Myocyte (in vitro differentiated cells): ENCODE data around the gene BTN2A1. TPM values are rescaled to one million over a fixed set of nuclear protein-coding genes. Genes with fewer than 3 reads are reported as not detected.
A peak's percentile ranks its signal among the peaks of the same experiment; 100 is the strongest.

Experiments used
- DNase-seq: peaks from one replicate; pipeline ENCODE4 v3.0.0-alpha.2; 2012; ENCODE audit warnings: low read depth
- total RNA-seq: library from RNA; depleted of rRNA; stranded (reverse); fragments of >200 nt; gene quantifications from 2 replicates; pipeline ENCODE4 v1.2.3, GENCODE V29; 2014

The BTN2A1 gene
- total RNA-seq, 1 donor from 2014 or later, result 21.5 TPM

- DNase-seq, result no peak
Measured at GRCh38 chr6:26465776-26466175, 8.0 kb downstream of the BTN2A1 start.

- DNase-seq, result no peak
Measured at GRCh38 chr6:26468829-26469228, 11.1 kb downstream of the BTN2A1 start.

DNA sequence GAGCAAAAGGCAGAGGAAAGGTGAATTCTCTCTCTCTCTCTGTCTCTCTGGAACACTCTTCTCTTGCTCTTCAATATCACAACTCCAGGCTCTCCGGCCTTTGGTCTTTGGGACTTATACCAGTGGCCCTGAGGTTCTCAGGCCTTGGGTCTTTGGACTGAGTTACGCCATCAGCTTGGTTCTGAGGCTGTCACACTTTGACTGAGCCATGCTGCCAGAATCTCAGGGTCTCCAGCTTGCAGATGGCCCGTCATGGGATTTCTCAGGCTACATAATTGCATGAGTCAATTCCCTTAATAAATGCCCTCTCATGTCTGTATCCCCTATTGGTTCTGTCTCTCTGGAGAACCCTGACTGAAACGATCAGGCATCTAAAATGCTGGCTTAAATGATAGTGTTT lies 12.9 kb downstream of the BTN2A1 start:
- no peak for DNase-seq

DNA sequence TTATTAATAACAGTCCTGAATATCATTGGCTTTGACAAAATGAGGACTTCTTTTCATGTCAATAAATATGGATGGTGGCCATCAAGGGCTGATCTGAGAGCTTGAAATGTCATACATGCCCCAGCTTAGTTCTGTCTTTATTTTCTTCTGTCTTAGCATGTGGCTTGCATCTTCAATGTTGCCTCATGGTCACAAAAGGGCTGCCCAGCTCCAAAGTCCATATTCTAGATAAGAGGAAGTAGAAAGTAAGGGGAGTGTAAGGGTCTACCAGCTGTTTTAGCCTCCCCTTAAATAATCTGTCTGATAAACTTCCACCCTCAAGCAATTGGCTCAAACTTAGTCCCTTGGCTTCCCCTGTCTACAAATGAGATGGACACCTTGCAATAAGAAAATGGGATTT lies 14.2 kb downstream of the BTN2A1 start:
- DNase-seq, result no peak

DNA sequence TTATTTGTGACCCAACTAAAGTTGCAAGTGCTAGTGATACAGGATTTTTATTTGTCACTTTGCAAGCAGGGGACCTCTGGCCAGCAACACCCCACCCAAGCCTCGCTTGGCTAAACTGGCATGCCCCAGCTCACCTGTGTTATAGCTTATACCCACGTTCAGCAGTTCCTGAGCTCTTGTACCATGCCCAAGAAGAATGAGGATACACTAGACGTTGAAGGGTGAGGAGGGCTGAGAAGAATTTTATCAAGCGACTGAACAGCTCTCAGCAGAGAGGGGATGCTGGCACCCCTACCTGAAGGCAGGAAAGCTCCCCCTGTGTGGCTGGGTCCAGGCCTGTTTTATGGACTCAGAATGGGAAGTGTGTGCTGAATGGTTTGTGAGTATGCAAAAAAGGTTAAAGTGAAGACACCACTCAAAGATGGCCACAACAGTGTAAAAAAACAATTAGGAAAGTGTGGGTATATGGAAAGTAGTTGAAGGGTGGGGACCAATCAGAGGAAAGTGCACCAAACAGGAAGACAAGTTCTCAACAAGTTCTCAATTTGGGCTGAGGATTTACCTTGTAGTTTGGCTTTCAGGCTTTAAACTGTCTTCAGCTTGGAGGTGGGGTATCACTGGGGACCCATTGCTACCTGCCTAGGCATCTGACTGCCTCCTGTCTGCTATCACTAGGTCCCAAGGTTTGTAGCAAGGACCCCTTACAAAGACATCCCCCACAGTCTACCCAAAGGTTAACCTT lies 15.0 kb downstream of the BTN2A1 start:
- DNase-seq, result no peak

- no peak for DNase-seq
Measured at GRCh38 chr6:26473429-26473757, 15.6 kb downstream of the BTN2A1 start.

- peak; percentile 96 for DNase-seq
Measured at GRCh38 chr6:26473758-26474438, 16.1 kb downstream of the BTN2A1 start.

DNA sequence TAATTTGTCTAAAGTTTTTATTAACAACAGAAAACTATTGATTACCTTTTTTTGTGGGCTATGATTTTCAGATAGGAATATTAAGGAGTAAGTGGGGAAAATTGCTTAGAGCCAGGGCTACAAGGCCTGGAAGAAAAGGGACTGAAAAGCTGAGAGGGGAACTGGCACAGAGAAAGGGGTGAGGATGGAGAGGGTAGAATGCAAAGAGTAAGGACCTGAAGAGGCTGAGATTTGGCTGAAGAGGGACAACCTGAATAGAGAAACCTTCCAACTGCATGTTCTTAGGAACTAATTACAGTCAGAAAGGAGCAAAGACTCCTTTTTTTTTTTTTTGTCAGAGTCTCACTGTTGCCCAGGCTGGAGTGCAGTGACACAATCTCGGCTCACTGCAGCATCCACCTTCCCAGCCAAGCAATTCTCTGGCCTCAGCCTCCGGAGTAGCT lies 16.7 kb downstream of the BTN2A1 start:
- DNase-seq, result no peak

- no peak for DNase-seq
Measured at GRCh38 chr6:26475823-26476729, 18.3 kb downstream of the BTN2A1 start.

- no peak for DNase-seq
Measured at GRCh38 chr6:26476896-26477295, 19.1 kb downstream of the BTN2A1 start.

DNA sequence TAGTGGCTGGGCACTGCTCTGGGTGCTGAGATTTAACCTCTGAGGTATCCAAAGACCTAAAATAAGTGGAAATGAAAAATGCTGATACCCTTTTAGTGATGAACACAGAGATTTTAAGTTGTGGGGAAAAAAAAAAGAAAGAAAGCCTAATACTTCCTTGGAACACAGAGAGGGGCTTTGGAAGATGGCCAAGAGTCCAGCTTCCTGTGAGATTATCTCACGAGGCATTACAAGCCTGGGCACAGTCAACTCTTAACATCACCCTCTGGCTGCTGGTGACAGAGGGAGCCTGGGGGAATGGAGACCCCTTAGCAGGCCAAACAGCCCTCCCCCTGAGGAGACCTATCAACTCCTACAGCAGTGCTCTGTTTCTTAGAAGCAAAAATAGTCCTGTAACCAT lies 19.7 kb downstream of the BTN2A1 start:
- no peak for DNase-seq

GRCh38 chr6:26478100-26478984 lies 20.6 kb downstream of the BTN2A1 start:
- DNase-seq, result no peak

GRCh38 chr6:26478985-26479278 lies 21.2 kb downstream of the BTN2A1 start:
- DNase-seq, result no peak

- no peak for DNase-seq
Measured at GRCh38 chr6:26482338-26482737, 24.6 kb downstream of the BTN2A1 start.

DNA sequence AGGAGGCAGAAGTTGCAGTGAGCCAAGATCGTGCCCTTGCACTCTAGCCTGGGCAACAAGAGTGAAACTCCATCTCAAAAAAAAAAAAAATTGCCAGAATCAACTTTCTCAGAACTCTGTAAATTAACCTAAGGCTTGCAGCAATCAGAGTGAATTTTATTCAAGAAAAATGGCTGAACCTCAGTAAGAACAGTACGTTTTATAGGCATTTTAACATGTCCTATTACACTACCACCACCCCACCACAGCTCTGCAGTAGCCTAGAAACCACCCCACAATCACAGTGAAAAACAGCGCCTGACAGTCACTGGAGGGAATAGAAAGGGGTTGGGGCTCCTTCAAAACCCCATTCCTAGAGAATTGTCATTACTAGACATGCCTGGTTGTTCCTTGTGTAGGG lies 26.0 kb downstream of the BTN2A1 start:
- no peak for DNase-seq

GRCh38 chr6:26484161-26484560 lies 26.4 kb downstream of the BTN2A1 start:
- no peak for DNase-seq

DNA sequence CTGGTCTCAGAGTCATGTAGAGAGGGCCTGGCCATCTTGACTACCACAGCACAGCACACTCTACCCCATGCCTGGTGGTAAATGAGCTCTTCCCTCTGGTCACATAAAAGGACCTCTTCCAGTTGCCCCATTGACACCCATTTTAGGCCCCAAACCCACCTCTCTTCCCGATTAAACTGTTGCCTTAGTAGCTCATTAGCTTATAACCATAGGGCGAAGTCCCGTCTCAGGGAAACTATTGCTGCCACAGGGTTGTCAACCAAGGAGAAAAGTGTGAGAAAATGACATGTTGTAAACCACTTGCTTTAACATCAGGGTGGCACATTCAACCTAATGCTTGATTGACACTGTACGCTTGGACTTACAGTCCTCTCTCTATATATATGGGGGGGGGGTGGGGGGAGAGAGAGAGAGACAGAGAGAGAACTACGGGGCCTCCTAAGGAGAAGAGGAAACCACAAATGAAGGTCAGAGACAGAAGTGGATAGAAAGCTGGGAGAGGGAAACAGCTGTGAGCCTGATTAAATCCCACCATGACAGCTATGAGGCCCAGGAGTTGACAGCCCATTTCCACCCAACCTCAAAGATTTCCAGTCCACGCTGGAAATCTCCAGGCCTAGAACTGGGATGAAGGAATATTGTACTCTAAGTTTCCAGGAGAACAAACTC lies 27.5 kb downstream of the BTN2A1 start:
- DNase-seq, result no peak

GRCh38 chr6:26486358-26486757 lies 28.6 kb downstream of the BTN2A1 start:
- no peak for DNase-seq

- DNase-seq, result no peak
Measured at GRCh38 chr6:26487466-26487865, 29.7 kb downstream of the BTN2A1 start.
